Activated T-helper 9 cell treated with anti-CD3 and anti-CD28 coated beads, Interleukin-2, amount 50 U/mL, for 16 hours (primary cell): Measurements from ENCODE around the gene TCEAL9.
"Not testable (repeated sequence)": the region's sequence is repeated elsewhere in the genome, so short reads cannot be mapped to it uniquely, and the experiment has no call there.

Source experiments
- DNase-seq: peaks from one replicate; pipeline ENCODE4 v3.0.0-alpha.2; 2020; ENCODE audit warnings: low read depth

The TCEAL9 gene

GRCh38 chrX:103373581-103373980 is 17.3 kb downstream of the TCEAL9 start:
- no peak for DNase-seq

GRCh38 chrX:103376118-103376978 is 20.0 kb downstream of the TCEAL9 start, which contains the start of gene BEX3:
Gene BEX3 (plus strand): TSS chrX:103376538. CDS start chrX:103377522, 984 bp downstream.
- no peak for DNase-seq

- DNase-seq = no peak
Observed at GRCh38 chrX:103376979-103377324, 20.6 kb downstream of the TCEAL9 start.

GRCh38 chrX:103378990-103379389 is 22.7 kb downstream of the TCEAL9 start:
- DNase-seq = no peak

GRCh38 chrX:103382877-103383276 is 26.6 kb downstream of the TCEAL9 start:
- DNase-seq = no peak

GRCh38 chrX:103384672-103385071 is 28.4 kb downstream of the TCEAL9 start:
- DNase-seq = no peak

GRCh38 chrX:103385283-103385830 is 29.1 kb downstream of the TCEAL9 start:
- not testable (repeated sequence) for DNase-seq

GRCh38 chrX:103386332-103386731 is 30.0 kb downstream of the TCEAL9 start:
- DNase-seq = no peak

- DNase-seq = no peak
Observed at GRCh38 chrX:103393487-103393886, 37.2 kb downstream of the TCEAL9 start.

GRCh38 chrX:103396186-103396585 is 39.9 kb downstream of the TCEAL9 start:
- no peak for DNase-seq

GRCh38 chrX:103396660-103397059 is 40.4 kb downstream of the TCEAL9 start:
- DNase-seq = no peak

GRCh38 chrX:103397707-103398106 is 41.4 kb downstream of the TCEAL9 start:
- DNase-seq = no peak

GRCh38 chrX:103398421-103398864 is 42.1 kb downstream of the TCEAL9 start:
- DNase-seq = no peak

GRCh38 chrX:103399744-103400143 is 43.4 kb downstream of the TCEAL9 start:
- no peak for DNase-seq

- no peak for DNase-seq
Observed at GRCh38 chrX:103400931-103401330, 44.6 kb downstream of the TCEAL9 start.

GRCh38 chrX:103404231-103405008 is 48.1 kb downstream of the TCEAL9 start:
- DNase-seq = no peak

- no peak for DNase-seq
Observed at GRCh38 chrX:103405009-103405333, 48.7 kb downstream of the TCEAL9 start.

GRCh38 chrX:103406256-103406655 is 50.0 kb downstream of the TCEAL9 start:
- DNase-seq = no peak

GRCh38 chrX:103407776-103408175 is 51.5 kb downstream of the TCEAL9 start:
- DNase-seq = no peak
